GM12892 (cell line): ENCODE measurements around the gene SMIM41.
"Not testable (repeated sequence)": the region's sequence is repeated elsewhere in the genome, so short reads cannot be mapped to it uniquely, and the experiment has no call there.

Experiments
- DNase-seq: peaks from one replicate; pipeline ENCODE4 v3.0.0; 2011; ENCODE audit not compliant: insufficient read length
- FAIRE-seq: peaks from 2 replicates; lab custom pipeline; 2011; peaks lifted over from hg19 to GRCh38; lab: Jason Lieb, UNC
- POLR2A ChIP-seq: IDR thresholded peaks from 2 replicates; pipeline ENCODE4 v1.6.1; 2011; ENCODE audit warnings: low read depth, low read length, control low read depth
- POLR2AphosphoS5 ChIP-seq: IDR thresholded peaks from 2 replicates; pipeline ENCODE4 v1.6.1; 2011; ENCODE audit warnings: low read depth, low read length, control low read depth
- TAF1 ChIP-seq: IDR thresholded peaks from 2 replicates; pipeline ENCODE4 v1.6.1; 2011; ENCODE audit warnings: low read depth, mild to moderate bottlenecking, control low read depth, low read length, borderline replicate concordance

The SMIM41 gene

GRCh38 chr12:52097045-52097666, 17.7 kb downstream of the SMIM41 start:
- FAIRE-seq (no peak), DNase-seq (no peak)
- TF ChIP-seq POLR2A (no peak), TAF1 (no peak), POLR2AphosphoS5 (no peak)

GRCh38 chr12:52104431-52105089, 25.1 kb downstream of the SMIM41 start:
- not testable (repeated sequence) for DNase-seq, FAIRE-seq

GRCh38 chr12:52116222-52117125, 37.0 kb downstream of the SMIM41 start:
- not testable (repeated sequence) for DNase-seq, FAIRE-seq

GRCh38 chr12:52117806-52118475, 38.4 kb downstream of the SMIM41 start:
- FAIRE-seq, DNase-seq: not testable (repeated sequence)

GRCh38 chr12:52119398-52120254, 40.1 kb downstream of the SMIM41 start:
- DNase-seq = peak; percentile 40
- no peak for FAIRE-seq
- TF ChIP-seq TAF1 (no peak), POLR2AphosphoS5 (no peak), POLR2A (no peak)

GRCh38 chr12:52120951-52121823, 41.7 kb downstream of the SMIM41 start:
- FAIRE-seq (peak; percentile 38), DNase-seq (no peak)
- TF ChIP-seq POLR2AphosphoS5 = no peak

- FAIRE-seq (peak; percentile 64), DNase-seq (peak; percentile 53)
- TF ChIP-seq POLR2AphosphoS5 = no peak
- TF ChIP-seq TAF1 = no peak
- no peak for TF ChIP-seq POLR2A
Observed at GRCh38 chr12:52121824-52122539, 42.5 kb downstream of the SMIM41 start.

- no peak for FAIRE-seq
- DNase-seq = peak; percentile 5
- TF ChIP-seq TAF1 (no peak), POLR2A (no peak), POLR2AphosphoS5 (no peak)
Observed at GRCh38 chr12:52122540-52122871, 43.0 kb downstream of the SMIM41 start.

GRCh38 chr12:52122904-52123303, 43.4 kb downstream of the SMIM41 start:
- DNase-seq (no peak), FAIRE-seq (no peak)
- TF ChIP-seq POLR2AphosphoS5 (no peak), POLR2A (no peak)
